NCI-H510A (cell line): ENCODE data around the gene CD2BP2.
"Not testable (repeated sequence)": the region's sequence is repeated elsewhere in the genome, so short reads cannot be mapped to it uniquely, and the experiment has no call there.

Source experiments
- DNase-seq: peaks from one replicate; lab custom pipeline; 2025; lab: John Stamatoyannopoulos, UW

The CD2BP2 gene

GRCh38 chr16:30355144-30355953, at the start of gene CD2BP2:
CD2BP2 (minus strand) TSS chr16:30355308; CDS start chr16:30354681, 627 bp downstream.
- peak; percentile 99 for DNase-seq

DNA sequence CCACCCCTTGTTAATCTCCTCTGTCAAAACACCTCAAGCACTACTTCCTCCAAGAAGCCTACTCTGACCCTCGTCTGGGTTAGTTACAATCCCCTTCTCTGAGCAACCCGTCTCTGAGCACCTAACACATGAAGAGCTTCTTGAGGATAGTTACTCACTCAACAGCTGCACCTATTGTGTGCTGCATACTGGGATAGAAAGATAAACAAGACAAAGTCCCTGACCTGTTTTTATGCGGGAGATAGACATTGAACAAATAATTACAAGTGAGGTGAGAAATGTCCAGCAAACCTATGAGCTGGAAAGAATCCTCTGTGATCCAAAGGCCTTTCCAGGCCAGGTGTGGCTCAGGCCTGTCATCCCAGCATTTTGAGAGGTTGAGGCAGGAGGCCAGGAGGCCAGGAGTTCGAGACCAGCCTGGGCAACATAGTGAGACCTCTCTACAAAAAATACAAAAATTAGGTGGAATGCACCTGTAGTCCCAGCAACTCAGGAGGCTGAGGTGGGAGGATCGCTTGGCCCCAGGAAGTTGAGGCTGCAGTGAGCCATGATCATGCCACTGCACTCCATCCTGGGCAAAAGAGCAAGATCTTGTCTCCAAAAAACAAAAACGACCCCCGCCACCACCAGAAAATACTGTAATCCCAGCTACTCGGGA, 46.8 kb upstream of the CD2BP2 start:
- peak; percentile 71 for DNase-seq

GRCh38 chr16:30399435-30400186, 44.5 kb upstream of the CD2BP2 start:
- DNase-seq = no peak

DNA sequence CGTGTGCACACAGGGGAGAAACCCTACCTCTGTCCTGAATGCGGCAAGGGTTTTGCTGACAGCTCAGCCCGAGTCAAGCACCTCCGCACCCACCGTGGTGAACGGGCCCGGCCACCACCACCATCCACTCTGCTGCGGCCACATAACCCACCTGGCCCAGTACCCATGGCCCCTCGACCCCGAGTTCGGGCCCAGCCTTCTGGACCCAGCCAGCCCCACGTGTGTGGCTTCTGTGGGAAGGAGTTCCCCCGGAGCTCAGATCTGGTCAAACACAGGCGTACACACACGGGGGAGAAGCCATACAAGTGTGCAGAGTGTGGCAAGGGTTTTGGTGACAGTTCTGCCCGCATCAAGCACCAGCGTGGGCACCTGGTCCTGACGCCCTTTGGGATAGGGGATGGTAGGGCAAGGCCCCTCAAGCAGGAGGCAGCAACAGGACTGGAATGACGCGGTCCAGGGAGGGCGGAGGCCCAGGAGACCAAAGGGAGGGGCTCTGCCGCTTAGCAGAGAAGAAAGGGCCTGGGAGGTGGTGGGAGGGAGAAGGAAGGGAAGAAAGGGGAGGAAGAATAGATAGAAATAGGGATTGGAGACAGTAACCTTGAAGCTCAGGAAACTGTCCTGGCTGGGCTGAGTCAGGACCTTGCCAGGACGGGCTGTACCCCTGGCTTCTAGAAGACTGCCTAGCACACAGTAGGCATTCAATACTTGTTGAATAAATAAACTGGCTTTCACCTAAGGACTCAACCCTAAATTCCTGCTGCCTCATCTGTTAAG, 43.7 kb upstream of the CD2BP2 start:
- no peak for DNase-seq

- no peak for DNase-seq
These were observed 42.9 kb upstream of the CD2BP2 start for GRCh38 chr16:30397776-30398660.

GRCh38 chr16:30397056-30397455, 41.9 kb upstream of the CD2BP2 start:
- no peak for DNase-seq

DNA sequence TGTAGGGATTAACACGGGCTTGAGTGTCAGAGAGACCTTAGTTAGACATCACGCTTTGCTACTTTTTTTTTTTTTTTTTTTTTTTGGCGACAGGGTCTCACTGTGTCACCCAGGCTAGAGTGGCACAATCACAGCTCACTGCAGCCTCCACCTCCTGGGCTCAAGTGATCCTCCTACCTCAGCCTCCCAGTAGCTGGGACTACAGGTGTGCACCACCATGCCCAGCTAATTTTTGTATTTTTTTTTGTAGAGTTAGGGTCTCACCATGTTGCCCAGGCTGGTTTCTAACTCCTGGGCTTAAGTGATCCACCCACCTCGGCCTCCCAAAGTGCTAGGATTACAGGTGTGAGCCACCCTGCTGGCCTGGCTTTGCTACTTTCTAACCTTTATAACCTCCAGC, 41.5 kb upstream of the CD2BP2 start:
- DNase-seq = not testable (repeated sequence)

DNA sequence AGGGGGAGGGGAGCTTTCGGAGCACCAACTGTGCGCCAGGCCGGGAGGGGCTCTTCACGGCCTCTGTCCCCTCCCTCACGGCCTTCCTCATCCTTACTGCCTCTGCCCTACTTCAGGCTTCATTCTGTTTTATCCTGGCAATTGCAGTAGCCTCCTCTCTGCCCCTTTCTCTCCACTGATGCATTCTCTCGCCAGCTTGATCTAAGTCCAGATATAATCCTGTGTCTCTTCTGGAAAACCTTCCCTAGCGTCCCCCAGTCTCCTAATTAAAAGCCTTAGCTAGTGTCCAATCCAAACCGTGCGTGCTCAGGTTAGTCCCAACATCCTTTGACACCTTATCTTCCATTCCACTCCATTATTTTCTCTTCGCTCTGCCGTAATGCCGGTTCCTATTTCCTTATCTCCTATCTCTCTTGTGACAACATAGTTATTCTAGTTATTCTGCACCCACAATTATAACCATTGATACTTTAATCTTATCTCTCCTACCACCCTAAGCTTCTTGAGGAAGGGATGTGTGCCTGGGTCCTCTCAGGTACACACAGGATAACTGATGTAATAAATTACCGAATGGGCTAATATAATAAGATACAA, 41.0 kb upstream of the CD2BP2 start:
- no peak for DNase-seq

DNA sequence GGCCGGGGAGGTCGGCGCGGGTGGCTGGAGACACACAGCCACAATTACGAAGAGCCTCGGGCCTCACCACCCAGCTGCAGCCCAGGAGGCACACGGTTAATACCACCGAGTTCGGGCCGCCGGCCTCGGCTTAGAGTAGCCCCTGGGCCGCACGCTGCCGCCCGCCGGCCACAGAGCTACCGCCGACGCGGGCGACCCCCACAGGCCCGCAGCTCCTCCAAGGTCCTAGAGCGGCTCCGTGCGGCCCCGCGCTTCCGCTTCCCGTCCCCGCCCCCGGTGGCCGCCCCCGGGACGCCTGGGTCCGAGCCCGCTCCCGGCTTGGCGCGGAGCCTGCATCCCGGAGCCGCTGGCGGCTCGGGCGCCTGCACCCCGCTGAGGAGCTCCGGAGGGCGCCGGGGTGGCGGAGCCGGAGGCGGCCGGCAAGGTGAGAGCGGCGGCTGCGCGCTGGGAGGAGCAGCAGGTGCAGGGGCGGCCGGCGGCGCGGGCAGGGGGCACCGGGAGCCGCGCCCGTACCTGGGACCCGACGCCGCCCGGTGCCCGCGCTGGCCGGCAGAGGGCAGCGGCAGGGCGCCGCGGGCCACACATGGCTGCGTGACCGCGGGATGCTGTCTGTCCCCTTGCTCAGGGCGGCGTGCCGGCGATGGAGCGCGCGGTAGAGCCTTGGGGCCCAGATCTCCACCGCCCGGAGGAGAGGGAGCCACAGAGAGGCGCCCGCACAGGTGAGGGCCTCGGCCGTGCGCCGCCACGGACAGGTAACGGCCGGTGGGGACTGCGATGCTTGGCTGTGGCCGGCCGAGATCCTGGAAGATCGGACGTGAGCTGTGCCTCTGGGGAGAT, 40.3 kb upstream of the CD2BP2 start, which contains the start of gene ZNF48:
TSS of gene ZNF48 (plus strand) at position 266 of the 837 bp plus-strand sequence. CDS start at position 641, 375 bp downstream.
- peak; percentile 95 for DNase-seq

DNA sequence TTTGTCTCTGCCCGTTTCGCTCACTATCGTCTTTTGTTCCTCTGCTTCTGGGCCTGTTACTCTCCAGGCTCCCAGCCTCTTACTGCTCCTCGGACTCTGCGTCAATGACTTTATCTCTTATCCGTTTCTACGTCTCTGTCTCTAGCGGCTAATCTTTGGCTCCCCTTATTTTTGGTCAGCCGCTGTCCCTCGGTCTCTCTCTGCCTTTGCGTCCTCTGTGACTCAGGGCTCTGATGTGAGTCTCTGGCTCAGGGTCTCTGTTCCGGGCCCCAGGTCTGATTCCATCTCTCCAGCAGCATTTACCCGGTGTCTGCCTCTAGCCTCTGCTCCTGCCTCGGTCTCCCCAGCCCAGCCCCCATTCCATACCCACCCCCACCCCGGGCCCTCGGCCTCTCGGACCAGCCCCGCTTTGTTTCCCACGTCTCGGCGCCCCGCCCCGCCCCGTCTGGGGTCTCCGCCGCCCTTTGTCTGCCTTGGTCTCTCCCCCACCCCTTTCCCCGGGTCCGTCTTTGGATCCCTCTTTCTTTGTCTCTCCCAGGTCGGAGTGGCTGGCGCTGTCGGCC, 39.6 kb upstream of the CD2BP2 start:
- DNase-seq = no peak

GRCh38 chr16:30383521-30383920, 28.4 kb upstream of the CD2BP2 start:
- no peak for DNase-seq

DNA sequence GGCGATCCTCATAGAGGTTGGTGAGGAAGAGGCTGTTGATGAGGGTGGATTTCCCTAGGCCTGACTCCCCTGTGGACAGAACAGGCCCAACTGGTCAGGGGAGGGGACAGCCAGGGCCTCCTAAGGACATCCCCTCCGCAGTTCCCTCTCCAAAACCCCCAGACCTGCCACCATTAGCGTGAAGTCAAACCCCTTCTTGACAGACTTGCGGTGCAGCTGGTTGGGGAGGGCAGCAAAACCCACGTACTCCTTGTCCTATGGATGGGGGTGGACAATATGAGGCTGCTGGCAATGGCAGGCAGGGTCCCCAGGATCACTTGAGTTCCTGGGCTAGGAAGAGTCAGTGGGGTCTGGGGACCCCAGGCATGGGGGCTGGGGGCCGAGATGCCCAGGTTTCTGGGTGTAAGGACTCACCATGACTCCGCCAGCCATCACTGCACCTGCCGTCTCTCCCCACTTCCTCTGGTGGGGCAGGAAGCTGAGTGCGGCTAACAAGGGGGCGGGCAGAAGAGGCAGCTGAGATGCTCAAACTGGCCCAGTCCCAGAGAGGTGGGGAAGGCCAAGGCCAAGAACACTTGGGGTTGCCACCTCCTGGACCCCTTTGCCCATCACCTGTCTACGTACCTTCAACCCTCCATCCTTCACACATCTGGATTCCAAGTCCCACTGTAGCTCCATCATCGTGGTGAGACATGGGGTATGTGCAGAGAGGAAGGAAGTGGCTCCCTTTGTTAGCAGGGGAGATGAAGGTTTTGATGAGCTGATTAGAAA, 27.2 kb upstream of the CD2BP2 start, which contains the start of gene SEPTIN1:
TSS of gene SEPTIN1 (minus strand) at position 451 of the 771 bp plus-strand sequence. CDS start at position 432, 19 bp downstream.
- no peak for DNase-seq

GRCh38 chr16:30381291-30382041, 26.4 kb upstream of the CD2BP2 start:
- DNase-seq = no peak

- DNase-seq = no peak
These were observed 25.7 kb upstream of the CD2BP2 start for GRCh38 chr16:30380803-30381208.

- no peak for DNase-seq
These were observed 25.1 kb upstream of the CD2BP2 start for GRCh38 chr16:30380072-30380802.

DNA sequence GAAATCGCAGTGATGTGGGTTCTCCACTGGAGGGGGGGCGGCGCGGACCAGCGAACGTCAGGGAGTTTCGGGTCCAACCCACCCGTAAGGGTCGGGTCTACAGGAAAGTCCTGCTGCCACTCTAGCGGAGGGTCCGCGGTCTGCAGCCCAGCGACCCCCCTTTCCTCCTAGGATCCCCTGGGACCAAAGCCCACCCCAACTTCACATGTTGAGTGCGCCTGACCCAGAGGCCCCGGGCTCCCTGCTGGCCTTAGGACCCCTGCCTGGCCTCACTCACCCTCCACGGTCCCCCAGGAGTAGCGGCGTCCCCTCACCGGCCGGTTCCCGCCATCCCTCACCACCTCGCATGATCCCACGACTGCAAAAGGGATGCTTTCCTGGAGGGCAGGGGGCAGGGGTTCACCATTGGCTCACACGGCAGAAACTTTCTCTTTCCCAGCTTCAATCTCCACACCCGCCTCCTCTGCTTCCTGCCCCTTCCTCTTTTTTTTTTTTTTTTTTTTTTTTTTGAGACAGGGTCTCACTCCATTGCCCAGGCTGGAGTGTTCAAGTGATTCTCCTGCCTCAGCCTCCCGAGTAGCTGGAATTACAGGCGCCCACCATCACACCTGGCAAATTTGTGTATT, 24.2 kb upstream of the CD2BP2 start:
- DNase-seq = no peak
